ENCODE results near the gene CRYGN.

Gene CRYGN

DNA sequence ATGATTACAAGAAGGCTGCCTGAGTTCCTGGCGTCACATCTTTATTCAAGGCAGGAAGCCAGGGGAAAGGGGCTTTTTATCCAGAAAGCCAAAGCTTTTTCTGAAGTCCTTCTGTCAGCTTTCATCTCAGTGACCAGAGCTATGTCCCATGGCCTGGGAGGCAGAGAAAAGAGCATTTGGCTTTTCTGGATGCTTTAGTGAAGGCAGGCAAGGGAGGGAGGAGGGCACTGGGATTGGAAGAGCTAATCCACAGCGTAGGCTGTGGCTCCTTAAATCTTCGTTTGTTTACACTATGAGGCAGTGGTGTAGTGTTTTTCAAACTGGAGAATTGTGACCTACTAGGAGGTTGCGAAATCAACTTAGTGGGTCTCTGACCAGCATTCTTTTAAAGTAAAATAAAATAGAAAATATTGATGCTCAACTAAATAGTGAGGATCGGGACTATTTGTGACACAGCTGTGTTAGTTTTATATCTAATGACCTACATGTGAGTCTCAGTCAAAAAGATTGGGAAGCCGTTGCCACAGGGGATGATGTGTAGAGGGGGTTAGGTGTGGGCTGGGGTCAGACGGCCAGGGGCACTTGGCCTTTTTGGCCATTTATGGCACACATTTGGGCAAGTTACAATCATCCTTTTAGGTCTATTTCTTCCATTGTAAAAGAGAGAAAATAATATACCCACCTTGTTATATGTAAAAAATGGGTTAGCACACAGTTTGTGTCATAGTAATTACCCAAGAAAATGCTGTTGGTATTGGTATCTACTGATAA is 14.1 kb downstream of the CRYGN start:
- no peak for FAIRE-seq

DNA sequence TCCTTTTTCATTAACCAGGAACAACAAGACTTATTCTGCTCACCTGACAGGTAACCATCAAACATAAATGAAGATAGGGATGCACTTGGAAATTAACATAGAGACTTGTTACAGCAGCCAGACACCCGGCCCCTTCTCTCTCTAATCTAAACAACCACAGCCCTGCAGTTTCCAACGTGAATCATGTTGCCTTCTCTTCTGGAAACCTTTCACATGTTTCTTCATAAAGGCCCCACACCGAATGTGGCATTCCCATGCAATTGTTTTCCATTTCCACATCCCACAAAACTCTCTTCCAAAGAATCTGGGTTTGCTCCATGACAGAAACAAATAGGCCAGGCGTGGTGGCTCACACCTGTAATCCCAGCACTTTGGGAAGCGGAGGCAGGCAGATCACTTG is 15.1 kb downstream of the CRYGN start:
- no peak for FAIRE-seq

DNA sequence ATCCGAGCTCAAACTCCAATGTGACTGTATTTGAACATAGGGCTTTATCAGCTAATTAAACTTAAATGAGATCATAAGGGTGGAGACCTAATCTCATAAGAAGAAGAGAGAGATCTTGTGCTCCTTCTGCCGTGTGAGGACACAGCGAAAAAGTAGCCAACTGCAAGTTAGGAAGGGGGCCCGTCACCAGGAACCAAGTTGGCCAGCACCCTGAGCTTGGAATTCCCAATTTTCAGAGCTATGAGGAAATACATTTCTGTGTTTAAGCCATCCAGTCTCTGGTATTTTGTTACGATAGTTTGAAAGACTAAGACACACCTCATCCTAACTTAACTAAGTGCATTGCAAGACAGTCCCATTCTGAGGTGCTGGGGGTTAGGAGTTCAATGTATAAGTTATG is 16.0 kb downstream of the CRYGN start:
- FAIRE-seq: no peak

DNA sequence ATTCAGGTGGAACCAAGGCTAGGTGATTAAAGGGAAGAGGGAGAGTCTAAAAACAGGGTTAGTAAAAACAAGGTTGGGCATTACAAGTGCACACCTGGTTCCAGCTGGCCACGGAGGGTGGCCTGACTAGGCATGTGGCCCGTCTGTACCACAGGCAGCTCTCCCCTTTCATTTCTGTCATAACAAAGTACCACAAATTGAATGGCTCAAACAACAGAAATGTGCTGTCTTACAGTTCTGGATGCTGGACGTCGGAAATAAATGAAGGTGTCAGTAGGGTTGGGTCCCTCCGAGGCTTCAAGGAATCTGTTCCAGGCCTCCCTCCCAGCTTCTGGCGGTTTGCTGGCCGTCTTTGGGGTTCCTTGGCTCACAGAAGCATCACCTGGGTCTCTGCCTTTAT is 16.7 kb downstream of the CRYGN start:
- FAIRE-seq: no peak

DNA sequence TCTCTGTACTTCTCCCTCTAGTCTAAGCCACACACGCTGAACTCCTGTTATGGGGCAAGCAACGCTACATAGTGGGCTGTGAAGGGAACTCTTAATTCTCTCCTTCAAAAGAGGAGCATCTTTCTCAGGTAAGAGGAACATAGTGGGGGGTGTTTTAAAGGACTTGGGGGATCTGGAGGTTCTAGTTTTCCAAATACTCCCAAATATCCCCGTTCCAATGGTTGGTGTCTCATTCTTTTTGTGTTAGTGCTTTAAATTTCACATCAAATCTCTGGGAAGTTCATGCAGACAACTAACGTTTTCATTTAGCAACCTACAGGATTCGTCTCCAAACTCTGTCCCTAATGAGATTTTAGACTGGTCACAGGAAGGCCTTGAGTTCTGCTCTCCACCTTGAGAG is 17.7 kb downstream of the CRYGN start:
- no peak for FAIRE-seq

DNA sequence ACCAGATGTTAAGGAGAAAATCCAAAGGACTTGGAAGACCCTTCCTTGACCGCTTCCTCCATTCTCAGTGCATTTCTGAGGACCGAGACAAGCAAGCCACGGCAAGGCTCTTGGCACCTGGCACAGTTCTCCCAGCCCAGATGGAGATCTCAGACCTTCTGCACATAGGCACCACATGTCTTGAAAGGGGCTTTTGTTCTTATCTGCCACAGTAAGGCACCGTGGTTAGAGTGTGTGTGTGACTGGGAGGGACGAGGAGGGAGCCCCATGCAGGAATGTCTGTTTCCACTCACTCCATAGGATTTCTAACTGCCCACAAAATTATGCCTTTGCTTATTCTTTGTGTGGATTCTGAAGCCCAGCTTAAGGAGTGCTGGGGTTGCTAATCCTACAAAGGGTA is 19.8 kb downstream of the CRYGN start:
- FAIRE-seq: no peak

DNA sequence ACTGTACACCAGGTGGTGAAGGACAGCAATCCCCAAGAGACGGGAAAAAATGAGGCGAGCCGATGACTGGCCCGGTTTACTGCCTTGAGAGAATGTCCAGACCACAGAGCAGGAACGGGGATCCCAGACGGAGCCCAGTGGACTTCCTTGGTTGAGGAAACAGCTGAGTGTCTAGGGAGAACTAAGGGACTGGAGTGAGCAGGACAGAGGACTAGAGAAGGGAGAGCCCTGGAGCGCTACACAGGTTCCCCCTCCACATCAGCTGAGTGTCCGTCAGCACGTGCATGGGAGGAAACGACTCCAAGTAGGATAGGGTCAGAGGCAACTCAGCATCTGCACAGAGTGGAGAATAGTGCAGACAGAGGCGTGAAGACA is 23.0 kb downstream of the CRYGN start:
- no peak for FAIRE-seq

DNA sequence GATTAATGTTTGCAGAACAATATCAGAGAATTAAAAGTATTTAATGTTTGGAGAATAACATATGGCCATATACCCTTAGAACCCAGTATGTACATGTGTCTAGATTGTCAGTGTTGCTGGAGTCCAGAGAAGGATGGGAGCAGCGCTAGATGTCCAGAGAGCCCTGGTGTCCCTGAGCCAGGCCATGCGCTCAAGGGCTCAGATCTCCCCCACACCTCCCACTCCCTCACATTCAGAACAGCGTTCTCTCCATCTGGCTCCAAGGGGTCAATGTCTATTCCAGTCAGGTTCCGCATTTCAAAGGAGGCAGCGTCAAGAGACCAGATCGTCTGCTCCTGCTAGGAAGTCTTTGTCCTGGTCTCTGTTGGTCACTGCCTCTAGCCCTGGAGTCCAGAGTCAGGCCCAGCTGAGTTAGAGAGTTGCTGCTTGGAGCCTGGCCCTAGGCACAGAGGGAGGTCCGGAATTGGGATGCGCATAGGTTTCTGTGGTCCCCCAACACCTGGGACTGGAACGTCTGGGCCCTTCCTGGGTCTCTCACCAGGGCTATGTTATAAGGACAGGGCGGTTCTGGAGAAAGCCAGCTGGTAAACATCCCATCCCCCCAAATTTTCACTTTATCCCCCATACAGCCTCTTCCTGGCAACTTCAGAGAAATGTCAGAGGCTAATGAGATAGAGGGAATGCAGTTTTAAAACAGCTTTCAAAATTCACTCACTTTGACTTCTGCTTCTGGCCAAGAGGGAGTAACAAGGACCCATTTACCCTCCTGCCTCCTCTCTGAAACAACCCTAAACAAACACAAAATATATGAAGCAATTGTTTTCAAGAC is 23.6 kb downstream of the CRYGN start:
- no peak for FAIRE-seq

DNA sequence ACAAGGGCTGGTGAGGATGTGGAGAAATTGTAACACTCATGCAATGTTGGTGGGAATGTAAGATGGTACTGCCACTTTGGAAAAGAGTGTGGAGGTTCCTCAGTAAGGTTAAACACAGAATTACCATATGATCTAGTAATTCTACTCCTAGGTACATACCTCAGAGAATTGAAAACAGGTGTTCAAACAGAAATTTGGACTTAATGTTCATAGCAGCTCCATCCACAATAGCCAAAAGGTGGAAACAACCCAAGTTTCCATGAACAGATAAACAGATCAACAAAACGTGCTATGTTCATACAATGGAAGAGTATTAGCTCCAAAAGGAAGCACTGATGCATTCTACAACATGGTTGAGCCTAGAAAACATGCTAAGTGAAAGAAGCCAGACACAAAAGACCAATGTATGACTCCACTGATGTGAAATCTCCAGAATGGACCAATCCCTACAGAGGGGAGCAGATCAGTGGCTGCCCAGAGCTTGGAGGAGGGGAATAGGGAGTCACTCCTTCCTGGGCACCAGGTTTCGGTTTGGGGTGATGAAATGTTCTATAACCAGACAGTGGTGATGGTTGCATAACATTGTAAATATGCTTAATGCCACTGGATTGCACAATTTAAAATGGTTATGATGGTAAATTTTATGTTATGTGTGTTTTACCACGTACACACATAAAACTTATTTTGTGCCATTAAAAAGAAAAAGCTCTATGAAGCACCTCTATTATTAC is 24.4 kb downstream of the CRYGN start:
- FAIRE-seq: no peak

DNA sequence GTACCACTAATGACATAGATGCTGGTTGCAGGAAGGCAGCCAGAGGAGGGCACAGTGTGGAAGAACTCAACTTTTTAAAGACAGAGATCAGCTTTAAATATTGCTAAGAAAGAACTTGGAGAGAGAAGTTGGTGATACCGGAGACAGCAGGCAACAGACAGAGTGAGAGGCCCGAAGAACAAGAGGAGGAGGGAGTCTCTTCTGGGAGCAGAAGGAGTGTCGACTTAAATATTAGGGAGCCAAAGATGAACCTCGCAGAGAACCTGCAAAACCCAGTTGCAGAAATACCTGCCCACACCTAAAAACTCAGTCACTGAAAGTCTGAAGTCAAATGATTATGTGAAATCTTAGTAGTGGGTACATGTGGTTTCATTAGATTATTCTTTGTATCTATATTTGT is 26.7 kb downstream of the CRYGN start:
- no peak for FAIRE-seq

DNA sequence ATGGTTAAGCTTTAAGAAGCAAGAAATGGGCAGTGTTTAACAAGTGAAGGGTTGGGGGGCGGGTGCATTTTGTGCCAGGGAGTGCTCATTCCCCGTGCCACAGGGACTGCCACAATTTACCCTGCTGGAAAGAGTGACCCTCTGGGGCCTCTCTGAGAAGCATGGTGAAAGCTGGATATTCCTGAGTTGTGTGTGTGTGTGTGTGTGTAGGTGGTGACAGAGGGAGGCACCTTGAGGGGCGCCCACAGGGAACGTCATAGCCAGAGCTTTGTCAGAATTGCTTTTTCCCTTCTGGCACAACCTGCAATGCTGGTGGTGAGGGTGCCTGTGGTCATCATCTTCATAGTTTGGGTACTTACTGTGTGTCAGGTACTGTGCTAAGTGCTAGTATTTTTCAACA is 27.6 kb downstream of the CRYGN start:
- no peak for FAIRE-seq

DNA sequence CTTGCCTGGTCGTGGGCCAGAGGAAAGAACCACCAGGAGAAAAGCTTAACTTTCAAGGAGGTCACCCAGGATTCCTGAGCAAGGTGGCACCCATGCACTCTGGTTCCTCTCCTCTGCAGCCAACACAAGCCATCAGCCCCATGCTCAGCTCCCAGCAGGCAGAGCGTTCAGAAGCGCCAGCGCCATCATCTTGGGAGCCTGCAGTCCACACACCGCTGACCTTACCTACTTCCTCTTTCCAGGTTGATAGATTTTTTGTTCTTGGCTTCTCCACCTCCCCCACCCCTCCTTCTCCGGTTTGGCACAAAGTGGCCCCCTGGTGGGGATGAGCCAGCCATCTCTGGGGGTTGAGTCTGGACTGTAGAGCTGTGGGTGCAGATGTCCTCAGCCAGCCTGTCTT is 28.4 kb downstream of the CRYGN start:
- FAIRE-seq: no peak

DNA sequence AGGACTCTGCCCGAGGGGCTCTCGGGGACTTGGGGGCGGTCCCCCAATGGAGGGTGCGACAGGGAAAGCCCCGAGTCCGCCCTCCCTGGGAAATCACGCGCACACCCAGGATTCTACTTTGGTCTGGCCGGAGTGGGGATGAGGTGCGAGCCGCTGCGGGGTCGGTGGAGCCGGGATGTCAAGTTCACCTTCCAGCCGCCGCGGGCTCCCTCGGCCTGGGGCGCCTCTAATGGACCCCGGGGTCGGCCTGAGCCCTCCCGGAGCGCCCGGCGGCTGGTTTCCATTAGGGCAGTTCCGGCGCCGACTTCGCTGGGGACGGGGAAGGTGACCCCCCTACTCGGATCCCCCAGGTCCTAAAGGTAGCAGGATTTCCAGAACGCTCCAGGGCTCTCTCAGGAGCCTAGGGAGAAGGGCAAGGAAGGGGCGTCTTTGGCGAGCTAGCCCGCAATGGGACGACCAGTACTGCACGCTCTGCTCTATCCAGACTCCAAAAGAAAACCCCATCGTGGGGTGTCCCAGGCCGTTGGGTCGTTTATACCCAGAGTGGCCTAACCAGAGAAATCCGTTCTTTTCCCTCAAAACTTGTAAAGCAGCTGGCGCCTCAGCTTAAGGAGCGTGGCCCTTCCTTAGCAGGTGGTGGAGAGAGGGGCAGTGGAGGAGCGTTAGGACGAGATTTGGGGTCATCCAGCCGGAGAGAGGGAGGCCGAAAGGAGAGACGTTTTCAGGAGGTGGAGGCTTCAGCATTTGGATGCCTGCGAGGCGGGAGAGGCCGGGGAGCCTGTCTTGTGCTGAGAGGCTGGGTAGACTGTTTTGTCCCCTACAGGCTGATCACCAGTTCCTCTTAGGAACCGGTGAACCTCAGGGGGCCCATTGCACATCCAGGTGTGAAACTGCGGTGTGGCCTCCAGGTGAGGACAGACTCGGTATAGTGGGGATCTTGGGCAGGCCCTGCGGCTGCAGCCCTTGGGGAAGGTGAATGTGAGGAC is 29.2 kb downstream of the CRYGN start:
- no peak for FAIRE-seq

DNA sequence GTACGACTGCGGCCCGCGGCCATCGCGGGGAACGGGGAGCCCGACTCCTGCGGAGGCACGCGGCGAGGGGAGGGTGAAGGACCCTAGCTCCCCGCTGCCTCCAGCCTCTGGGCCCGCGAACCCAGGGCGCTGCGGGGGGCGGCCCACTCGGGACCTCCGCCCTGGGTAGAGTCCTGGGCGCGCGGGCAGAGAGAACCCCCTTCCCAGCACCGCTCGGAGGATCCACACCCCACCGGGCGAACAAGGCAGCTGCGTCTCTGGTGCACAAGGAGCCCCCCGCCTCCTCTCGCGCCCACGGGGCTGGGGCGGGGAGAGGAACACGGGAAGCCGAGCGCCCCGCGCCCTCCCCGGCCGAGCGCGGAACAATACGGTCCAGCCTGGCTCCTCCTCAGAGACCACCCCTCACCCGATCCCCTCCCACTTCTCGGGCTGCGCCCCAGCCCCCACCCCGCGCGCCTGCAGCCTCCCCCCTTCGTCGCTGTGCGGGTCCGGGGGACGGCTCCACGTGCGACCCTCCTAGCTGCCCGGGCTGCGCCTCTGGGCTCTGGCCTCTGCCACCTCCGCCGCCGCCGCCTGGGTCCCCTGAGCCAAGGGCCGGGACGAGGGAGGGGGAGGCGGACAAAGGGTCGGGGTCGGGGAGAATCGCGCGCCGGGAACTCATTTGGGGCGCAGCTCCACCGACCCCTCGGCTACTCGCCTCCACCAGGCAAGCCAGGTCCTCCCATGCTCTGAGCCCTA is 30.1 kb downstream of the CRYGN start, which contains the start of gene WDR86:
Gene WDR86, minus strand, starts transcription at position 372 of the 738 bp plus-strand sequence. CDS start 449 bp downstream, outside the sequence.
- no peak for FAIRE-seq

DNA sequence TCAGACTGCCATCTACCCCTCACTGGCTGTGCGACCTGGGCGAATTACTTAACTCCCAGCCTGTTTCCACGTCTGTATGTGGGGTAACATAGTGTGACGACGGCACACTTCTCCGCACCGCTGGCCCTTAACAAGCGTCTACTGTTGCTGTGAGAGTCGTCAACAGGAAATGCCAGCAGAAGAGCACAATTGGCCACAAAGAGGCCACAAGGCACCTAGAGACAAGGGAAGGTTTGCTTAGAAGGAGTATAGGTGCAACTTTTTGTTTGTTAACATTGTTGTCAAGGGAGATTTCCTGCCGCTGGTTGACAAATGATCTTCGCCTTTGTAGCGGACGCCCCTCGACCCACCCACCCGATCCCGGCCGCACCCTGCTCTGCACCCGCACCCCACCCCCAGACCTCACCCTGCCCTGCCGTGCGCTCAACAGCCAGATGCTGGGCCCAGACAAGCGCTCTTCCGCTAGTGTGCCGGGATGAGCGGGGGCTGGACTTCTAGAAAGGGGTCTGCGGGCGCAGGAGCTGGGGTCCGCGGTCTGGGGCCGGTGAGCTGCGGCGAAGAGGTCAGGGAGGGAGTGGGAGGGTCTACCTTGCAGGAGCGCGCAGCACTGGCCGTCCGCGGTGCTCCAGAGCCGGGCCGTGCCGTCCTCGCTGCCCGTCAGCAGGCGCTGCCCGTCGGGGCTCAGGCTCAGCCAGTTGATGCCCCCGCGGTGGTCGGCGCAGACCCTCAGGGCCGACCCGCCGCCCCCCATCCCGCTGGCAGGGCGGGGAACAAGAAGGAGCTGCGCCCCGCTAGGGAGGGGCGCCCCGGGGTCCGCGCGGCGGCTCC is 30.9 kb downstream of the CRYGN start:
- FAIRE-seq: no peak

DNA sequence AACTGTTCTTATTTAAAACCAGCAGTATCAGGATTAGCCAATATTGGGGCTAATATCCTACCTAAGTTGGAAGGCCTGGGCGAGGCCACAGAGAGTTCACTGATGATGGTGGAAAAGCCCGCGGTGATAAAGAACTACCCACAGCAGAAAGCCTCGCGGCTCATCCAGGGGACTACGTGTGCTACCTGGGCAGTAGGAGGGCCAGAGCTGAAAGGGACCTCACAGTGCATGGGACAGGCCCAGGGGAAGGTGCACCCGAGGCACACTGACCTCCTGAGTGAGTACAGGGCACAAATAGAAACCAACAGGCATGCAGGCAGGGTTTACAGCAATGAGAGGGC is 31.5 kb downstream of the CRYGN start:
- no peak for FAIRE-seq

DNA sequence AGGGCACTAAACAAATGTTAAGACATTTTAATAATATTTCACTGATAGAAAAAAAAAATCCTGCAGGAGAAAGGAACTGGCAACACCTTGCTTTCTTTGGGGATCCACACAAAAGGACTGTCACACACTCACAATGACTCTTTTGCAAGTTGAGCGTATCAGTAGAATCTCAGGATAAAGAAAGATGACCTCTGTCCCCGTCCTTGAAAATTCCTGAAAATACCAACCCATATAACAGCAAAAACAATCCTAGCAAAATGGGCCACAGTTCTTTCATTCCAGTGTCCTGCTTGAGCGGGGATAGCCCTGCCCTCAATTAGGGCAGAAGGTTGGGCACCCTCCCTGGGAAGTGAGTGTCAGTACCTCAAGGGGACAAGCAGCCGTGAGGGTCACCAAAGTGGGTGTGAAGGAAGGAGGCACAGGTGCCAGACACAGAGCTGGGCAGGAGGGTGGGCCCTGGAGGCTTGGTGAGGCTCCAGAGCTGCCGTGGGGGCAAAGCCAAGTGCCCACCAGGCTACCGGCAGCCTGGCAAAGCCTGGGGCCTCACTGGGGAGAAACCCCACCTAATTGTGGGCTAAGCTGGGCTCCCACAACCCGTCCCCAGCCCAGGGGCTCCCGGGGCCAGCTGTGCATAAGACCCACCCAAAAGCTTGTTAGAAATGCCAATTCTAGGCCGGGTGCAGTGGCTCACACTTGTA is 32.9 kb downstream of the CRYGN start:
- FAIRE-seq: no peak

DNA sequence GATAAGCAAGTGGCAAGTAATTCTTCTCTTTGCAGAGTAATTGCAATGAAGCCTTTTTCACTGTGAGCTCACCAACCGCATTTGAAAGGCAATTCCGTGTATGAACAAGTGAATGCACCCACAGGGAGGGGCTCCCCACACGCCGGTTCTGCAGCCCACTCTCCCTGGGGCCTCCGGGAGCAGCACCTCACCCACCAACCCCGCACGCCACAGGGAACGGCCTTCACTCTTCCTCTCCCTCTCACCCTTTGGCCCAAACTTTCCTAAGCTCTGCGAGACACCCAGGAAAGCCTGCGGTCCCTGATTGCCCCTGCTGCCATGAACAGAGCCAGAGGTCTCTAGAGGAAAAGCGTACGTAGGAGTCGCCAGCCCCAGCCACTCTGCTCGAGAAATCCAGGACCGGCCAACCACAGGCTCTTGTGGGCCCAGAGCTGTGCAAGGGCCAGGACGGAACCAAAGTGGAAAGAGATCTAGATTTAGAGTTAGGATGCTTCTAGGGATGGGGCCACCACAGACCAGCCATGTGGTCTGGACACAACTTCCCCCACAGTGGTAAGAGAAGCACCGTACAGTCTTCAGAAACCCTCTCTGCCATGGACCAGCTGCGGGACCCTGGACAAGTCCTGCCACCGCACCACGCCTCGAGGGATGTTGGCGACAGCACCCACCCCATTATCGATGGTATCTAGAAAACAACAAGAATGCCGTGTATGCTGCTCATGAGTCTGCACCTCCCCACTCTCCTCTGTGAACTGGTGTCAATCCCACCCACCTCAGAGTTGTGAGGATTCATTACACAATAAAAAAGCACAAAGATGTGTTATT is 33.7 kb downstream of the CRYGN start:
- no peak for FAIRE-seq

DNA sequence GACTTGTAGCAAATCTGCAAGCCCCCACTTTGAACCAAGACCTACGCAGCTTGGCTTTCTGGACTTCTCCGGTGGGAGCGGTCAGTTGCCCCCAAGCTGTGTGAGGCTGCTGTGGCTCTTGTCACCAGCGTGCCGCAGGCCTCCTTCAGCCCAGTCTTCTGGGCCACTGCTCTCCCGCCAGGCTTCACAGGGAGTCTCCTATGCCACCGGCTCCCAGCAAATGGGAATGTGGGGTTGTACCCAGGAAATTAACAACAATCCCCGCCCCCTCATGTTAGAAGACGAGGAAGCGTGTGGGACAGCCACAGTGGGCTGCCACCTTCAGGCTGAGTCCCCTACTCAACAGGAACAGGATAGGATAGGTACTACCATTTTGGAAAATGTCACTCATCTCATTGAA is 34.4 kb downstream of the CRYGN start:
- no peak for FAIRE-seq
